GM10248 (cell line): ENCODE results near the gene RREB1.

Experiments used
- CTCF ChIA-PET: fragments of 300-600 bp; sonication (Branson Sonifier 250); formaldehyde crosslinking; extraction: SDS; loops from one replicate; lab custom pipeline; 2021; ENCODE audit warnings: antibody characterized with exemption; lab: Yijun Ruan, JAX
- POLR2A ChIA-PET: fragments of 350-650 bp; sonication (Branson Sonifier 250); formaldehyde crosslinking; extraction: SDS; loops from one replicate; lab custom pipeline; 2020; ENCODE audit warnings: antibody characterized with exemption; lab: Yijun Ruan, JAX
- DNase-seq: peaks from one replicate; pipeline ENCODE4 v3.0.0; 2012; ENCODE audit errors: extremely low spot score
- TF ChIP-seq, protein P1 (sequence below): IDR thresholded peaks from 2 replicates; pipeline ENCODE4 v1.5.1; 2012; ENCODE audit warnings: mild to moderate bottlenecking, low read depth; ENCODE audit errors: extremely low read depth, missing control alignments, control extremely low read depth

Gene RREB1

DNA sequence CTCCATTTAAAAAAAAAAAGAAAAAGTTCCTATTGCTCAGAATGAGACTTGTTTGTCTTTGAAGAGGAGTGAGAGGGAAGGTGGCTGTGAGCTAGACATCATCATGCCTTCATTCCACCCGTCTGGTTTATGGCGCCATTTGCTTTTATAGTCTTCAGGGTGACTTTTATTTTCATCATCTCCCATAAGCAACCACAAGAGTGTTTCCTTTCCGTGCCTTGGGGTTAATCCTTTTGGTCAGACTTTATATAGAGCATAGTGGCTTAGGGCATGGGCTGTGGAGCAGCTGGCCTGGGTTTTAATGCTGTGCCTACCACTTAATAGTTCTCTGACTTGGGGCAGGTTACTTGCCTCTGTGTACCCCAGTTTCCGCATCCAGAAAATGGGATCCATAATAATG is 77.8 kb downstream of the RREB1 start:
- CTCF ChIA-PET, result no interaction called here
- TF ChIP-seq, protein P1, sequence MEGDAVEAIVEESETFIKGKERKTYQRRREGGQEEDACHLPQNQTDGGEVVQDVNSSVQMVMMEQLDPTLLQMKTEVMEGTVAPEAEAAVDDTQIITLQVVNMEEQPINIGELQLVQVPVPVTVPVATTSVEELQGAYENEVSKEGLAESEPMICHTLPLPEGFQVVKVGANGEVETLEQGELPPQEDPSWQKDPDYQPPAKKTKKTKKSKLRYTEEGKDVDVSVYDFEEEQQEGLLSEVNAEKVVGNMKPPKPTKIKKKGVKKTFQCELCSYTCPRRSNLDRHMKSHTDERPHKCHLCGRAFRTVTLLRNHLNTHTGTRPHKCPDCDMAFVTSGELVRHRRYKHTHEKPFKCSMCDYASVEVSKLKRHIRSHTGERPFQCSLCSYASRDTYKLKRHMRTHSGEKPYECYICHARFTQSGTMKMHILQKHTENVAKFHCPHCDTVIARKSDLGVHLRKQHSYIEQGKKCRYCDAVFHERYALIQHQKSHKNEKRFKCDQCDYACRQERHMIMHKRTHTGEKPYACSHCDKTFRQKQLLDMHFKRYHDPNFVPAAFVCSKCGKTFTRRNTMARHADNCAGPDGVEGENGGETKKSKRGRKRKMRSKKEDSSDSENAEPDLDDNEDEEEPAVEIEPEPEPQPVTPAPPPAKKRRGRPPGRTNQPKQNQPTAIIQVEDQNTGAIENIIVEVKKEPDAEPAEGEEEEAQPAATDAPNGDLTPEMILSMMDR, result no peak
- DNase-seq, result no peak
- POLR2A ChIA-PET, result no interaction called here

DNA sequence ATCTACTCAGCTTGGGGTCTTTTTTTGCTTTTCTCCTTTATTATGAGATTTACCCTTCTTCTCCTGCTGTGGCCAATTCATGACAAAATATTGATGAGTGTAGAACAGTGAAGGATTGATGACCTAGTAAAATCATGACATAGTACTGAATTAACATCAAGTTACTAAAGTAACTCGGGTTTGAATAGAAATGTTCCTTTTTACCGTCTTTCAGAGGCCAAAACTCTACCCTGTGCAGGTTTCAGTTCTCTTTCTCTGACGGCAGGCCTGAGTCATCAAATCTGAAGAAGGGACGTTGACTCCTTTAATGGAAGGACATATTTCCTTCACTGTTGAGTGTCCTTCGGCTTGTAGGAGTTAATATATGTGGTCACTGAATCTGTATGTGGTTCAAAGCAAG is 80.7 kb downstream of the RREB1 start:
- DNase-seq, result peak; percentile 75
- POLR2A ChIA-PET, result no interaction called here
- CTCF ChIA-PET, result interaction anchor here (0.9 to 1.7 kb wide), 2 partner anchors 11 to 57 kb away, joined by 3 to 4 read pairs; no protein-coding TSS in a partner anchor
- TF ChIP-seq, protein P1, result no peak

DNA sequence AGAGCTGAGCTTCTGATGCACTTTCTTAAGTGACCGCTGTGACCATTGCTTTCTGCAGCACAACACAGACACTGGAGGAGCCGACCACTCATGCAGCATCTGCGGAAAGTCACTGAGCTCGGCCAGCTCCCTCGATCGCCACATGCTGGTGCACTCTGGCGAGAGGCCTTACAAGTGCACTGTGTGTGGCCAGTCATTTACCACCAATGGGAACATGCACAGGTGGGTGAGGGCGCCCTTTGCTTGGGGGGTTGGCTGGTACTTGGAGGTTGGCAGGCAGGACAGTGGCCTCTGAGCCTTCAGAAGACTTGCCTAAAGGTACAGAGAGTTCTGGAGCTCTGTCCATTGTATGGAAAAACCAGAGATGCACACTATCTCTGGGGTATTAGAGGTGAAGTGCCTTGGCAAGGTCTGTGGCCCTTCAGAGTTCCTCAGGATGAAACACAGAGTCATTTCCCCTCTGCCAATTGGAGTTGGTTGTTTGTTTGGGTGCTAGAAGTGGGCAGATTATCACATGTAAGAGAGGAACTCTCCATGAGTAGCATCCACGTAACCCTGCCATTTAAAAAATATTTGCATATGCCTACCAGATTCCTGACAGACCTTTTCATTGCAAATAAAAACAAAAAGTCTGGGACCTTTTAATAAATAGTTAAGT is 81.5 kb downstream of the RREB1 start:
- ChIA-PET CTCF (interaction anchor here (1.1 kb wide), 1 partner anchor 11 kb away, joined by 3 read pairs; no protein-coding TSS in a partner anchor), POLR2A (no interaction called here)
- DNase-seq, result no peak
- TF ChIP-seq, protein P1, result no peak

GRCh38 chr6:7190791-7191190 is 83.0 kb downstream of the RREB1 start:
- ChIA-PET POLR2A (no interaction called here), CTCF (no interaction called here)
- no peak for DNase-seq
- TF ChIP-seq, protein P1, result no peak

- ChIA-PET POLR2A (no interaction called here), CTCF (interaction anchor here (1.0 to 1.1 kb wide), 2 partner anchors 12 to 15 kb away, joined by 3 to 5 read pairs; no protein-coding TSS in a partner anchor)
- DNase-seq, result no peak
- TF ChIP-seq, protein P1, result no peak
Observed at GRCh38 chr6:7193122-7193521, 85.4 kb downstream of the RREB1 start.

DNA sequence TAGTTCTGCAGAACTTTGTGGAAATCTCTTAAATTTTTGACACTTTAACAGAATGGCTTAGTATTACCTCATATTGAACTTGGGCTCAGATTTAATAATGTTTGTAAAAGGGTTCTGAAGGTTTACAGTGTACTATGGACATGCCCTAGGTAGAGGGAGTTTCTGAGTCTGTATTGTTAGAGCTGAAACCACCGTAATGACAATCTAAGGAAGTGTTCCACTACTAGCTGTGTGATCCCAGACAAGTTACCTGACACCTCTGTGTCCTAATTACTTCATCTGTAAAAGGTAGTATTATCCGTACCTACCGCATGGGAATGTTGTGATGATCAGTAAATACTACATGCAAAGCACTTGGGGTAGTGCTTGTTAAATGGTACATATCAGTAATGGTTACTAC is 86.9 kb downstream of the RREB1 start:
- POLR2A ChIA-PET, result no interaction called here
- TF ChIP-seq, protein P1, result no peak
- CTCF ChIA-PET, result no interaction called here
- DNase-seq, result no peak
